Retinal pigment epithelial cell (primary cell): ENCODE data around the gene TRMU.
"Not testable (repeated sequence)": the region's sequence is repeated elsewhere in the genome, so short reads cannot be mapped to it uniquely, and the experiment has no call there.

Source experiments
- DNase-seq: peaks from one replicate; pipeline ENCODE4 v3.0.0-alpha.2; 2010; ENCODE audit warnings: low read depth
- H3K4me3 ChIP-seq: 2 replicates; pipeline ENCODE4 v1.5.1; 2011; ENCODE audit warnings: mild to moderate bottlenecking, low read length, control low read depth, moderate library complexity
- TF ChIP-seq, protein P1 (sequence below): conservative IDR thresholded peaks from 2 replicates; pipeline ENCODE4 v1.5.1; 2011; ENCODE audit warnings: low read depth, low read length, control low read depth, inconsistent platforms

TRMU gene

DNA sequence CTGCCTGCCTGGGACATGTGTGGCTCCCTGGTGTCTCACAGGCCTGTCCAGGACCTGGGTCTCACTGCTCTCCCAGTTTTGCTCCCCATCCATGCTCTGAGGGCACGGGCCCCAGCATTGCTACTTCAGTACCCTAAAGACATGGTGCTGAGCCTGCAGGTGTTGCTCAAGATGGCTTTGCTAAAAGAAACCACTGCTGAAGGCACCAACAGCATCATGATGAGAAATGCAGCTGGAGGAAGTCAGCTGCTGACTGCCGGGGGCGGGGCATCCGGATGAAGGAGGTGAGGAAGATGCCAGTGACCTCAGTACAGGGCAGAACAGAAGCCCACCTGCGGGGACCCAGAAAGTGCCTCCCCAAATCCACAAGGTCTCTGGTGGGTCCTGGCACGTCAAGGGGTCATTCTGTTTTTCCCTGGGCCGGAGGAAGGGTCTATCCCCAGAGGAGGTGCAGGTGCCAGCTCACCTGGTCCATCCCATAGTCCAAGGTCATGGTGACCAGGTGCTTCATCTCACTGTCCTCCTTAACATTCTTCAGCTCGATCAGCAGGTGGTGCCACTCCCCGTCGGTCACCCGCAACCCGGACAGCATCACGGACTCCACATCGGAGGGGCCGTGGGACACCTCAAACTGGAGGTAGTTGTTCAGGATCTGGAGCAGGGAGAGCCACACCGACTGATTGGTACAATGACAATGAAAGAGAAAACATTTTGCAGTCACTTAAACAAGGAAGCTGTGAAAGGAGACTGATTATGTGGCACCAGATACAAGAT is 63.9 kb downstream of the TRMU start:
- no peak overlapping the region for H3K4me3 ChIP-seq
- TF ChIP-seq, protein P1, sequence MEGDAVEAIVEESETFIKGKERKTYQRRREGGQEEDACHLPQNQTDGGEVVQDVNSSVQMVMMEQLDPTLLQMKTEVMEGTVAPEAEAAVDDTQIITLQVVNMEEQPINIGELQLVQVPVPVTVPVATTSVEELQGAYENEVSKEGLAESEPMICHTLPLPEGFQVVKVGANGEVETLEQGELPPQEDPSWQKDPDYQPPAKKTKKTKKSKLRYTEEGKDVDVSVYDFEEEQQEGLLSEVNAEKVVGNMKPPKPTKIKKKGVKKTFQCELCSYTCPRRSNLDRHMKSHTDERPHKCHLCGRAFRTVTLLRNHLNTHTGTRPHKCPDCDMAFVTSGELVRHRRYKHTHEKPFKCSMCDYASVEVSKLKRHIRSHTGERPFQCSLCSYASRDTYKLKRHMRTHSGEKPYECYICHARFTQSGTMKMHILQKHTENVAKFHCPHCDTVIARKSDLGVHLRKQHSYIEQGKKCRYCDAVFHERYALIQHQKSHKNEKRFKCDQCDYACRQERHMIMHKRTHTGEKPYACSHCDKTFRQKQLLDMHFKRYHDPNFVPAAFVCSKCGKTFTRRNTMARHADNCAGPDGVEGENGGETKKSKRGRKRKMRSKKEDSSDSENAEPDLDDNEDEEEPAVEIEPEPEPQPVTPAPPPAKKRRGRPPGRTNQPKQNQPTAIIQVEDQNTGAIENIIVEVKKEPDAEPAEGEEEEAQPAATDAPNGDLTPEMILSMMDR = no peak
- DNase-seq = no peak

DNA sequence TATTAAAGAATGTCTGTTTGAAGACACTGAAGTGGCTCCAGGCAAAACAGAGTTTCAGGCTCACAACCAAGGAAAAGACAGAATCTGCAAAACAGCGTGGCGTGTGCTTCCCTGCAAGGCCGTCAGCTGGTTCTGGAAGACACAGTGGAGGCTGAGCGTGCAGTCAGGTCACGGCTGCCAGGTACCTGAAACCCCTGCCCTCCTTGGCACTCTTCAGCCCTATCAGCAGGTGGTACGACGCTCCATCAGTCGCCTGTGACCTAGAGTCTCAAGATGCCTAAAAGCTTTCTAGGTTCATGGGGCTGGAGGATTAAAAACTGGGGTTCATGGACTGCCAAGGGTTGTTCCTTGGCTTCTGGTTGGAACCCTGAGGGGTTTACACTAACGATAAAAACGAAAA is 65.9 kb downstream of the TRMU start:
- no peak for DNase-seq
- no peak overlapping the region for H3K4me3 ChIP-seq
- TF ChIP-seq, protein P1 = no peak

DNA sequence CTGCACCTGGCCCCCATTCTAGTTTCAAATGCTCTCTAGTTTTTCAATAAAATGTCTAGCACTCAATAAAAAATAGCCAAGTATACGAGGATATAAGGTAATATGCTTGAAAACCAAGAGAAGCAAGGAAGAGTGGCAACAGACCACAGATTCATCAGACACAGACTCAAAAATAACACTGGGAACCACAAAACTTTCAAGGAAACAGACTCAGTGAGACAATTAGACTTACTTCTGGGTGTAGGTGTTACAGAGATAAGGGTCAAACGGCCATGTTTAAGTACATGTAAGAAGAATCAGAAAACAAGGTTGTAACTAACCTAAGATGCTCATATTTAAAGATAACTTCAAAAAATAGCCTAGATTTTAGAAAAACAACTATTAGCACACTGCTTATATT is 67.0 kb downstream of the TRMU start:
- no peak overlapping the region for H3K4me3 ChIP-seq
- TF ChIP-seq, protein P1 = no peak
- DNase-seq = no peak

DNA sequence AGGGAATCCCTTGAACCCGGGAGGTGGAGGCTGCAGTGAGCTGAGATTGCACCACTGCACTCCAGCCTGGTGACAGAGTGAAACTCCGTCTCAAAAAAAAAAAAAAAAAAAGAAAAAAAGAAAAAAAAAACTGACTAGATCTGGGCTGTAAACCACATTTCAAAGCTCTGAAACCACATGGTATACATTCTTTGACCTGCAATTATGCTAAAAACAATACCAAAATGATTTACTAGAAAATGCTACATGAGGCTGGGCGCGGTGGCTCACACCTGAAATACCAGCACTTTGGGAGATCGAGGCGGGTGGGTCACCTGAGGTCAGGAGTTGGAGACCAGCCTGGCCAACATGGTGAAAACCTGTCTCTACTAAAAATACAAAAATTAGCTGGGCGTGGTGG is 68.4 kb downstream of the TRMU start:
- not testable (repeated sequence) for DNase-seq

DNA sequence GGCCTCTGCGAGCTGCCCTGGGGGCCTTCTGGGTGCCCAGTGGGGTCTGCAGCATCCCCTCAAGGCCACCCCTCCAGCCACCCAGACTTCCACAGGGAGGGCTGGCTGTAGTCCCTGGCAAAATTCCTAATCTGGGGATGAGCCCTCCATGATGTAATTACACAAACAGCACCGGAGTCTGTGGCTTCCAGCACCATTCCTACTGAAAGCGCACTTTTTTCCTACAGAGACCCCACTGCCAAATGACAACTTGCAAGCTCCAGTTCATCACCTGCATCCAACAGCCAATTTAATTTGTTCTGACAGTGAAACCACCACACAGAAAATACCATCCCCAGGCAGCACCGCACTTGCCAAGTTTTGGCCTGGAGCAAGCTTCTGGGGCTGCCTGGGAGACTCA is 70.4 kb downstream of the TRMU start:
- H3K4me3 ChIP-seq = no peak overlapping the region
- DNase-seq = no peak
- TF ChIP-seq, protein P1 = no peak

More for the DNA sequence above, 68.4 kb downstream of the TRMU start:
- H3K4me3 ChIP-seq = not testable (repeated sequence)

DNA sequence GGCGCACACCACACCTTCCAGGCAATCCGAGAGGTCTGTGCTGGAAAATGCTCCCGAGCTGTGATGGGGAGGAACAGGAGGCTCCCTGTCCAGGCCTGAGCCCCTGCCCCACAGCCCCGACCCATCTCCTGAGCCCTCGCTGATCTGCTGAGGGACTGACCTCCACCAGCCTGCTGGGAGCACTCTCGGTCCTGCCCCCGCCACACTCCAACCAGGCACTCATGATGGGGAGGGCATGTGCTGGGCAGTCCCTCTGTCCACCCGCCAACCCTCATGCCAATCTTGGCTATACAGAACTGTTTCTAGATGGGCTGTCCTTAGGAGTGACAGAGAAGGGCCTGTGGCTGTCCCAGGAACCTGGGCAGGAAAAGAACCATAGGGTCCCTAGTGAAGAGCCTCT is 70.8 kb downstream of the TRMU start:
- TF ChIP-seq, protein P1 = no peak
- no peak for DNase-seq
- H3K4me3 ChIP-seq = no peak overlapping the region

DNA sequence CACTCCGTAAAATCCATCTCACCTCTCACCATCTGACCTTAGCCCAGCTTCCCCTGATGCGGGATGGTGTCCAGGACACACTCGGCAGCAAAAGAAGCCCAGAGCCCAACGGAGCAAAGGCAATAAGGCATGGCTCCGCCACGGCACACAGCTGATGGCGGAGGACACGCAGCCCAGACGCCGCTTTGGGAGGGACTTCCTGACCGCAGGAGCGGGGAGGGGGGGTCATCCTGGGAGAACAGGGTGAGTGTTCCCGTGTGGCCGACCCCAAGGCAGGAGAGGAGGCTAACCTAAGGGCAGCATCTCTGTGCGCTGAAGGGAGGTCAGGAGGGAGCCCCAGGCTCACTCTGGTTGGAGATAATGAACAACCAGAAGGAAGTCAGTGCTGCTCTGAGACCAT is 71.3 kb downstream of the TRMU start:
- DNase-seq = no peak
- TF ChIP-seq, protein P1 = no peak
- H3K4me3 ChIP-seq = no peak overlapping the region
